ENCODE measurements around the gene KIAA1958.

- TF ChIP-seq POLR2AphosphoS5 (IDR thresholded peaks at IDR 0.05) (no peak), CTCF (IDR thresholded peaks at IDR 0.05) (no peak), POLR2A (IDR thresholded peaks at IDR 0.05) (no peak)
These were observed 118.9 kb downstream of the KIAA1958 start for GRCh38 chr9:112605518-112605917.

Data from suprapubic skin (tissue), 4 donors.